Measurements from ENCODE around the gene LYST. TPM values are rescaled to one million over a fixed set of nuclear protein-coding genes. Genes with fewer than 3 reads are reported as not detected.

The LYST gene
- total RNA-seq, 4 donors from 2014 or later, result 48.0 to 62.8 (median 61.0) TPM

GRCh38 chr1:235725434-235725833 is 141.3 kb downstream of the LYST start:
- Histone ChIP-seq H3K4me3 (no peak overlapping the region), H3K27me3 (no peaks in the 10 kb centered on the region), H3K36me3 (peaks cover 0 to 80% (median 2%) of the 10 kb centered on the region in 3 donors), H3K4me1 (no peaks in the 10 kb centered on the region), H3K9me3 (no peaks in the 10 kb centered on the region), H3K27ac (no peak overlapping the region)
- no peak for TF ChIP-seq EP300 (IDR thresholded peaks at IDR 0.05)
- TF ChIP-seq CTCF (IDR thresholded peaks at IDR 0.05), result no peak
- TF ChIP-seq POLR2A (IDR thresholded peaks at IDR 0.05), result no peak
- 41 to 52% methylated on average over 3 of the region's 3 CpGs for WGBS, 2 donors
- DNase-seq (ENCODE audit: low spot score in 2 of 2), result no peak

DNA sequence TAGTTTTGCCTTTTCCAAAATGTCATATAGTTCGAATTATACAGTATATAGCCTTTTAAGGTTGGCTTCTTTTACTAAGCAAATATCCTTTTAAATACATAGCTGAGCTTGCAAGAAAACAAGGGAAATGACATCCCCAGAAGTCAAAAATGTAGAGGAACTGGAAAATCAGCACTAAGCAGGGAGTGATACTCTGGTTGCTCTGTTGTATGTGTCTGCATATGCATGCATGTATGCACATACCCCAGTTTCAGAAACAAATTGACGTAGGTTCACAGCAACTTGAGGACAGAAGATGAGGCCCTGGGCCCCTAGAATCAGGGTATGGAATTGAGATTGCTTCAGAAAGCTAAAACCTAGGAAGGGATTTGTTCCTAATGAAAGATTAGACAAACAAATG is 142.0 kb downstream of the LYST start:
- WGBS, 2 donors, result 95 to 96% methylated on average over 2 of the region's 2 CpGs
- peaks cover 0 to 80% (median 2%) of the 10 kb centered on the region in 3 donors for H3K36me3 ChIP-seq
- H3K4me1 ChIP-seq, result no peaks in the 10 kb centered on the region
- no peak overlapping the region for H3K4me3 ChIP-seq
- no peak for DNase-seq (ENCODE audit: low spot score in 2 of 2)
- H3K27ac ChIP-seq, result no peak overlapping the region
- H3K27me3 ChIP-seq, result no peaks in the 10 kb centered on the region
- no peak for TF ChIP-seq CTCF (IDR thresholded peaks at IDR 0.05)
- no peak for TF ChIP-seq POLR2A (IDR thresholded peaks at IDR 0.05)
- no peak for TF ChIP-seq EP300 (IDR thresholded peaks at IDR 0.05)
- H3K9me3 ChIP-seq, result no peaks in the 10 kb centered on the region

GRCh38 chr1:235722858-235723257 is 143.8 kb downstream of the LYST start:
- no peaks in the 10 kb centered on the region for H3K4me1 ChIP-seq
- no peak overlapping the region for H3K4me3 ChIP-seq
- no peak overlapping the region for H3K27ac ChIP-seq
- TF ChIP-seq POLR2A (IDR thresholded peaks at IDR 0.05), result no peak
- no peak for TF ChIP-seq CTCF (IDR thresholded peaks at IDR 0.05)
- no peak for TF ChIP-seq EP300 (IDR thresholded peaks at IDR 0.05)
- DNase-seq (ENCODE audit: low spot score in 2 of 2), result no peak
- no peaks in the 10 kb centered on the region for H3K9me3 ChIP-seq
- H3K27me3 ChIP-seq, result no peaks in the 10 kb centered on the region
- 96 to 99% methylated on average over 2 of the region's 2 CpGs for WGBS, 2 donors
- H3K36me3 ChIP-seq, result peaks cover 0 to 81% (median 0%) of the 10 kb centered on the region in 3 donors

DNA sequence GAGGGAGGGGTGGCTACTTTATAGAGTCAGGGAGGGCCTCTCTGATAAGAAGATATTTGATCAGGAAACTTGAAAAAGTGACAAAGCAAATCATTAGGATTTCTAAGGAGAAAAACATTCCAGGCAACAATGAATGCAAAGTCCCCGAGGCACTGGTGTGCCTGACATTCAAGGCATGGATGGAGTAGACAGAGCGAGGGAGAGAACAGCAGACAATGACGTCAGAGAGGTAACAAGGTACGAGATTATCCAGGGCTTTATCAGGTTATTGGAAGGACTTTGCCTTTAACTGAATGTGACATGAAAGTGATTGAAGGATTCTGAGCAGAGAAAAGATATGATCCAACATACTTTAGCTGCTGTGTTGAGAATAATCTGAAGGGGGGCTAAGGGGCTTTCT is 144.7 kb downstream of the LYST start:
- no peak for DNase-seq (ENCODE audit: low spot score in 2 of 2)
- Histone ChIP-seq H3K4me1 (no peaks in the 10 kb centered on the region), H3K36me3 (peaks cover 0 to 88% (median 0%) of the 10 kb centered on the region in 3 donors), H3K4me3 (no peak overlapping the region), H3K27me3 (no peaks in the 10 kb centered on the region), H3K27ac (no peak overlapping the region), H3K9me3 (no peaks in the 10 kb centered on the region)
- TF ChIP-seq POLR2A (IDR thresholded peaks at IDR 0.05) (no peak), CTCF (IDR thresholded peaks at IDR 0.05) (no peak), EP300 (IDR thresholded peaks at IDR 0.05) (no peak)
- 94 to 96% methylated on average over 4 of the region's 4 CpGs for WGBS, 2 donors

DNA sequence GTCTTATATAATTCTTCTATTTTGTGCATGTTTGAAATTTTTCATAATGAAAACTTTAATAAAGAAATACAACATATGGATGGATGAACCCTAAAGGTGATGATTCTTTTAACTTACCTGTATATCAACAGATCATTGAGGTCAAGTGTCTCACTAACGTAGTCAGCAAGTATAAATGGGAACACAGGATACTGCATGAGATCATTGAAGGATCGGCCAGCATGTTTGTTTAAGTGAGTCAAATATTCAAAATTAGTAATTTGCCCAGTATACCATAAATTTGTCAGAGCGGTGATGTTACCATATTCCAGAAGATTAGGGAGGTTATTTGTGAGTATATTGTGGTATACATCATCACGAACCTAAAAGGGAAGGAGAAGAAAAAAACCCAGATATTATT is 146.2 kb downstream of the LYST start:
- H3K4me1 ChIP-seq, result no peaks in the 10 kb centered on the region
- peaks cover 0 to 97% (median 0%) of the 10 kb centered on the region in 3 donors for H3K36me3 ChIP-seq
- H3K27ac ChIP-seq, result no peak overlapping the region
- no peaks in the 10 kb centered on the region for H3K27me3 ChIP-seq
- no peaks in the 10 kb centered on the region for H3K9me3 ChIP-seq
- H3K4me3 ChIP-seq, result no peak overlapping the region
- TF ChIP-seq EP300 (IDR thresholded peaks at IDR 0.05) (no peak), POLR2A (IDR thresholded peaks at IDR 0.05) (no peak), CTCF (IDR thresholded peaks at IDR 0.05) (no peak)
- DNase-seq (ENCODE audit: low spot score in 2 of 2), result no peak
- 88% methylated on average over 4 of the region's 4 CpGs for WGBS, 2 donors

Measured in tibial nerve (tissue), 4 donors.